OCI-LY7 (cell line): ENCODE data around the gene MRTFB. TPM values are rescaled to one million over a fixed set of nuclear protein-coding genes. Genes with fewer than 3 reads are reported as not detected.

ENCODE experiments used
- BruUV-seq: library from RNA; stranded (reverse); fragments of 400-500 nt; replicated peaks from 2 replicates; lab custom pipeline; 2021; lab: Mats Ljungman, UMichigan
- CTCF ChIA-PET: fragments of 300-600 bp; sonication (Branson Sonifier 250); formaldehyde crosslinking; loops from one replicate; lab custom pipeline; 2022; ENCODE audit warnings: antibody characterized with exemption; ENCODE audit not compliant: unreplicated experiment; lab: Charles Lee
- POLR2A ChIA-PET: fragments of 300-600 bp; sonication (Branson Sonifier 250); formaldehyde crosslinking; loops from one replicate; lab custom pipeline; 2022; ENCODE audit warnings: antibody characterized with exemption; lab: Charles Lee
- DNase-seq: peaks from one replicate; pipeline ENCODE4 v3.0.0-alpha.2; 2015; ENCODE audit warnings: low spot score
- H2AFZ ChIP-seq: fragments of 200-600 bp; sonication (generic), shearing (Covaris generic); 2 replicates; pipeline ENCODE4 v1.6.1; 2014; ENCODE audit warnings: mild to moderate bottlenecking, antibody characterized with exemption, low read length, moderate library complexity
- H3K27ac ChIP-seq: fragments of 200-600 bp; sonication (generic); 2 replicates; pipeline ENCODE4 v1.5.1; 2014; ENCODE audit warnings: mixed run types, low read depth, mild to moderate bottlenecking, moderate library complexity, low read length, inconsistent platforms; ENCODE audit not compliant: poor library complexity, severe bottlenecking
- H3K36me3 ChIP-seq: fragments of 200-600 bp; sonication (generic); 2 replicates; pipeline ENCODE4 v1.6.1; 2014; ENCODE audit warnings: mild to moderate bottlenecking, antibody characterized with exemption, low read length, moderate library complexity, mixed read lengths; ENCODE audit not compliant: insufficient read depth
- H3K4me1 ChIP-seq: fragments of 200-600 bp; sonication (generic); 2 replicates; pipeline ENCODE4 v1.5.1; 2014; ENCODE audit warnings: mild to moderate bottlenecking, low read length; ENCODE audit not compliant: insufficient read depth, poor library complexity, severe bottlenecking
- H3K4me2 ChIP-seq: fragments of 200-600 bp; sonication (generic); 2 replicates; pipeline ENCODE4 v1.6.1; 2014; ENCODE audit warnings: mild to moderate bottlenecking, low read length
- H3K4me3 ChIP-seq: fragments of 200-600 bp; sonication (generic); 2 replicates; pipeline ENCODE4 v1.5.1; 2014; ENCODE audit warnings: mild to moderate bottlenecking, low read depth, low read length; ENCODE audit not compliant: poor library complexity, severe bottlenecking
- H3K79me2 ChIP-seq: fragments of 200-600 bp; sonication (generic); 2 replicates; pipeline ENCODE4 v1.6.1; 2016; ENCODE audit warnings: low read depth, mild to moderate bottlenecking, low read length, moderate library complexity, mixed read lengths; ENCODE audit not compliant: insufficient read depth
- H3K9me2 ChIP-seq: fragments of 200-600 bp; sonication (generic); 2 replicates; pipeline ENCODE4 v1.6.1; 2016; ENCODE audit warnings: mild to moderate bottlenecking, low read length, mixed read lengths; ENCODE audit not compliant: insufficient read depth
- H3K9me3 ChIP-seq: fragments of 200-600 bp; sonication (generic); 2 replicates; pipeline ENCODE4 v1.6.1; 2014; ENCODE audit warnings: mild to moderate bottlenecking, mixed run types, low read length, mixed read lengths
- H4K20me1 ChIP-seq: fragments of 200-600 bp; sonication (generic); 2 replicates; pipeline ENCODE4 v1.6.1; 2014; ENCODE audit warnings: mild to moderate bottlenecking, antibody characterized with exemption, low read length, moderate library complexity, mixed read lengths; ENCODE audit not compliant: insufficient read depth
- EZH2phosphoT487 ChIP-seq: fragments of 200-600 bp; sonication (generic); IDR thresholded peaks from 2 replicates; pipeline ENCODE4 v1.6.1; 2018; ENCODE audit warnings: low read depth, borderline replicate concordance, mild to moderate bottlenecking, mixed run types, antibody characterized with exemption, low read length, moderate library complexity, mixed read lengths
- intact Hi-C: fragments of 100-400 bp; cut with micrococcal nuclease; formaldehyde crosslinking; loops from one replicate; pipeline ENCODE4 v1.10.0; 2022; ENCODE audit not compliant: unreplicated experiment
- total RNA-seq, 2 experiments: library from RNA; depleted of rRNA in 1 of 2; stranded (reverse); fragments of >200 nt in 1 of 2; shearing (Covaris generic) in 1 of 2; gene quantifications; 2 replicates each; pipeline ENCODE4 v1.2.3, GENCODE V29; 2014 to 2022
- TF ChIP-seq, protein P1 (sequence below): fragments of 200-600 bp; sonication (generic); conservative IDR thresholded peaks from 2 replicates; pipeline ENCODE4 v1.5.1; 2014; ENCODE audit warnings: mild to moderate bottlenecking, antibody characterized with exemption, low read length, moderate library complexity, mixed read lengths

Gene MRTFB
- total RNA-seq, 2 experiments from 2014 or later, result 8.5 to 21.4 TPM

GRCh38 chr16:14051103-14051729, 19.9 kb upstream of the MRTFB start:
- no peak overlapping the region for H3K4me3 ChIP-seq
- CTCF ChIA-PET, result no interaction called here

DNA sequence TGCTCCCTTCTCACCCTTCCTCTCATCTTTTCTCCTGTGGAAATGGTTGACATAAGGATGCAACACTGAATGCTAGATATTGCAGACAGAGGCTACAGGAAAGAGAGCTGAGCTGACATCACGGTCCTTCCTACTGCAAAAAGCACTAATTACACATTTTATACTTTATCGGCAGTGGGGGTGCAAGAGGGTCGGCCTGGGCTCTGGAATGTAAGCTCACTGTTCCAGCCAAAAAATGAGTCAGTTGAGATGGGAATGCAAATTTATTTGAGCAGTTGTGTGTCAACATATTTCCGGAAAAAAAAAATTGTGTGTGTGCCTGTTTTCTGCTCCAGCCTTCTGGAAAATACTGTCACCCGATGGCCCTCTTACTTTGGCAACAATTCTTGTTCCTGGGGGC, 14.1 kb upstream of the MRTFB start:
- H3K4me2 ChIP-seq, result no peak overlapping the region
- ChIA-PET POLR2A (interaction anchor here (0.7 to 1.1 kb wide), 2 partner anchors 8 to 600 kb away, joined by 3 to 4 read pairs; no protein-coding TSS in a partner anchor), CTCF (no interaction called here)
- no peaks in the 10 kb centered on the region for H3K79me2 ChIP-seq
- H3K9me3 ChIP-seq, result no peaks in the 10 kb centered on the region
- no peaks in the 10 kb centered on the region for H4K20me1 ChIP-seq
- H3K4me3 ChIP-seq, result no peak overlapping the region
- BruUV-seq, result no TSS peak
- no peaks in the 10 kb centered on the region for H3K36me3 ChIP-seq
- H3K4me1 ChIP-seq, result no peaks in the 10 kb centered on the region
- no peaks in the 10 kb centered on the region for H3K9me2 ChIP-seq
- TF ChIP-seq EZH2phosphoT487, result no peak
- TF ChIP-seq, protein P1, sequence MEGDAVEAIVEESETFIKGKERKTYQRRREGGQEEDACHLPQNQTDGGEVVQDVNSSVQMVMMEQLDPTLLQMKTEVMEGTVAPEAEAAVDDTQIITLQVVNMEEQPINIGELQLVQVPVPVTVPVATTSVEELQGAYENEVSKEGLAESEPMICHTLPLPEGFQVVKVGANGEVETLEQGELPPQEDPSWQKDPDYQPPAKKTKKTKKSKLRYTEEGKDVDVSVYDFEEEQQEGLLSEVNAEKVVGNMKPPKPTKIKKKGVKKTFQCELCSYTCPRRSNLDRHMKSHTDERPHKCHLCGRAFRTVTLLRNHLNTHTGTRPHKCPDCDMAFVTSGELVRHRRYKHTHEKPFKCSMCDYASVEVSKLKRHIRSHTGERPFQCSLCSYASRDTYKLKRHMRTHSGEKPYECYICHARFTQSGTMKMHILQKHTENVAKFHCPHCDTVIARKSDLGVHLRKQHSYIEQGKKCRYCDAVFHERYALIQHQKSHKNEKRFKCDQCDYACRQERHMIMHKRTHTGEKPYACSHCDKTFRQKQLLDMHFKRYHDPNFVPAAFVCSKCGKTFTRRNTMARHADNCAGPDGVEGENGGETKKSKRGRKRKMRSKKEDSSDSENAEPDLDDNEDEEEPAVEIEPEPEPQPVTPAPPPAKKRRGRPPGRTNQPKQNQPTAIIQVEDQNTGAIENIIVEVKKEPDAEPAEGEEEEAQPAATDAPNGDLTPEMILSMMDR, result no peak
- DNase-seq, result no peak
- H2AFZ ChIP-seq, result no peak overlapping the region
- H3K27ac ChIP-seq, result no peak overlapping the region
- intact Hi-C loops, result no loop called here

More at GRCh38 chr16:14051103-14051729, 19.9 kb upstream of the MRTFB start:
- H3K36me3 ChIP-seq, result no peaks in the 10 kb centered on the region
- H4K20me1 ChIP-seq, result no peaks in the 10 kb centered on the region
- no TSS peak for BruUV-seq
- DNase-seq, result no peak
- H3K27ac ChIP-seq, result no peak overlapping the region
- H3K79me2 ChIP-seq, result no peaks in the 10 kb centered on the region
- no peaks in the 10 kb centered on the region for H3K9me3 ChIP-seq
- POLR2A ChIA-PET, result no interaction called here
- H3K9me2 ChIP-seq, result no peaks in the 10 kb centered on the region
- intact Hi-C loops, result no loop called here
- no peak for TF ChIP-seq EZH2phosphoT487
- TF ChIP-seq, protein P1, result no peak
- H3K4me2 ChIP-seq, result no peak overlapping the region
- H2AFZ ChIP-seq, result no peak overlapping the region
- no peaks in the 10 kb centered on the region for H3K4me1 ChIP-seq

- POLR2A ChIA-PET, result interaction anchor here (0.6 to 1.1 kb wide), 2 partner anchors 9 to 71 kb away, joined by 3 to 4 read pairs; no protein-coding TSS in a partner anchor
- DNase-seq, result no peak
- no peaks in the 10 kb centered on the region for H3K36me3 ChIP-seq
- CTCF ChIA-PET, result no interaction called here
- BruUV-seq, result no TSS peak
- no peaks in the 10 kb centered on the region for H4K20me1 ChIP-seq
- TF ChIP-seq EZH2phosphoT487, result no peak
- TF ChIP-seq, protein P1, result no peak
- H3K9me2 ChIP-seq, result no peaks in the 10 kb centered on the region
- intact Hi-C loops, result no loop called here
- H3K79me2 ChIP-seq, result no peaks in the 10 kb centered on the region
- no peaks in the 10 kb centered on the region for H3K4me1 ChIP-seq
- no peak overlapping the region for H3K4me3 ChIP-seq
- no peak overlapping the region for H3K27ac ChIP-seq
- H3K4me2 ChIP-seq, result no peak overlapping the region
- no peaks in the 10 kb centered on the region for H3K9me3 ChIP-seq
- no peak overlapping the region for H2AFZ ChIP-seq
Observed at GRCh38 chr16:14057878-14058382, 13.2 kb upstream of the MRTFB start.
